Stimulated activated naive CD4-positive, alpha-beta T cell treated with Interleukin-2 at 50 U/mL for 16 hours (primary cell): ENCODE data around the gene LCA5.
"Not testable (repeated sequence)": the region's sequence is repeated elsewhere in the genome, so short reads cannot be mapped to it uniquely, and the experiment has no call there.

Source experiments
- DNase-seq: peaks from one replicate; lab custom pipeline; 2025; lab: John Stamatoyannopoulos, UW

LCA5 gene

DNA sequence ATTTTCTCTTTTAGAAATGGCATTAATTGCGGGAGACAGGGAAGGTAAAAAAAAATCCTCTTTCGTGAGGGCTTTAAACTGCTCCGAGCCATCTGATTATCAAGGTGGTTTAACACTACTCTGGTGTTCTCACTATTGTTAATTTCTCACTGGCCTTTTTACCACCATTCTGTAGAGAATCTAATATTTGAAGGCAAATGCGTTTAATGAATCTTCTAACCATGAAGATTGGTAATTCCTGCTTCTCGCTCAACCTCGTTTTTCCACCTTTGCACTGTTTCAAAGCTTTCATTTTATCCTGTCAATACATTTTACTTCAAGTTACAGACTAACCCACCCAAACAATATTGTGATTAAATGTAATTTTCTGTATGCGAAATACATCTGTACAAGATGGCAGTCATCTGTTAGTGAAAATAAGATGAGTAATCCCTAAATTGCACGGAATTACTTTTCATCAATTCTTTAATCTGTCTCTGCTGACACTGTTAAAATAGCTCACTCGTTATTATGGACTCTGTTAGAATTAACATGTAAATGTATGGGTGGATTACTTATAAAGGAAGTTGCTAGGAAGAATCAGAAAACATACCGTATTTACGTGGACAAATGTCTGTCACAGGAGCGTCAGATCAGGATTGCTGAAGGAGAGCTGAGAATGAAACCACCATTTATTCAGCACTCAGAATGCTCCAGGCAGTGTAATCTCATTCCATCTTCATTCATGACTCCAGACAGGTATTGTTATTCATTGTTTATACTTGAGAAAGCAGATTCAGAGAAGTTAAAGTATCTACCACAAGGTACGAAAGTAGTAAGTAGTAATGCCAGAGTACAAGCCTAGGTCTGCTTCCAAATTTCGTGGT is 1.1 kb upstream of the LCA5 start:
- no peak for DNase-seq

DNA sequence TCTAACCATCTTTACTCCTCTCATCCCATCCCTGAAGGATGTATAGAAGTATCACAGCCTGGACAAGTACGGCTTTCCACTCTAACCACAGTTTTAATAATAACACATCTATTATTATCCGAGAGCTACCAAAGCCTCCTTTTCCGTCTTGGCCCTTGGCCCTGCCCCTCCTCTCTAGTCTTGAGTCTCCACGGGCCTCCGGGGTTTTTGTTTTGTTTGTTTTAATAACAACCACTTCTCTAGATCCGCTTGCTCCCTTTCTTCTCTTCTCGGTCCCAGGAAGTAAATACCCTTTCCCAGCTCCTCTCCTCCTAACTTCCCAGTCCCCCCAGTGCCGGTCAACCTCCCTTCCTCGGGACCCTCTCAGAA is 661 bp downstream of the LCA5 start:
- no peak for DNase-seq

DNA sequence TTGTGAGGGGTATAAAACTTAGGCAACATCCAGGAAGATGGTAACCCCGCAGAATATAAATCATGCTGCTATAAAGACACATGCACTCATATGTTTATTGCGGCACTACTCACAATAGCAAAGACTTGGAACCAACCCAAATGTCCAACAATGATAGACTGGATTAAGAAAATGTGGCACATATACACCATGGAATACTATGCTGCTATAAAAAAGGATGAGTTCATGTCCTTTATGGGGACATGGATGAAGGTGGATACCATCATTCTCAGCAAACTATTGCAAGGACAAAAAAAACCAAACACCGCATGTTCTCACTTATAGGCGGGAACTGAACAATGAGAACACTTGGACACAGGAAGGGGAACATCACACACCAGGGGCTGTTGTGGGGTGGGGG is 7.7 kb downstream of the LCA5 start:
- not testable (repeated sequence) for DNase-seq

DNA sequence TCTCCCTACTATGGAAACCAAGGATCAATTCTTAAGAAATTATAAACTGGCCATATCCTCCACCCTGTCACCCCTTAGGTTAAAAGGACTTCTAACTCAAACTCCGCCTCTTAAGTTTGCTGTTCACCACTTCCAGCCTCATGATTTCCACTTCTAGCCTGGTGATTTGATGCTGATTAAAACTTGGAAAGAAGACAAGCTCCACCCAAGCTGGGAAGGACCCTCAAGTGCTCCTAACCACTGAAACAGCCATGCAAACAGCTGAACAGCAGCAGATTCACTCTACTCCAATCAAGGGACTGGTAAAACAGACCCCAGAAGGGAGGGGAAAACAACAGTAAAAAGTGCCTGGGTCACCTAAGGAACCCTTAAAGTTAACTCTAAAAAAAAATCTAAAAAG is 10.3 kb downstream of the LCA5 start:
- DNase-seq: no peak

DNA sequence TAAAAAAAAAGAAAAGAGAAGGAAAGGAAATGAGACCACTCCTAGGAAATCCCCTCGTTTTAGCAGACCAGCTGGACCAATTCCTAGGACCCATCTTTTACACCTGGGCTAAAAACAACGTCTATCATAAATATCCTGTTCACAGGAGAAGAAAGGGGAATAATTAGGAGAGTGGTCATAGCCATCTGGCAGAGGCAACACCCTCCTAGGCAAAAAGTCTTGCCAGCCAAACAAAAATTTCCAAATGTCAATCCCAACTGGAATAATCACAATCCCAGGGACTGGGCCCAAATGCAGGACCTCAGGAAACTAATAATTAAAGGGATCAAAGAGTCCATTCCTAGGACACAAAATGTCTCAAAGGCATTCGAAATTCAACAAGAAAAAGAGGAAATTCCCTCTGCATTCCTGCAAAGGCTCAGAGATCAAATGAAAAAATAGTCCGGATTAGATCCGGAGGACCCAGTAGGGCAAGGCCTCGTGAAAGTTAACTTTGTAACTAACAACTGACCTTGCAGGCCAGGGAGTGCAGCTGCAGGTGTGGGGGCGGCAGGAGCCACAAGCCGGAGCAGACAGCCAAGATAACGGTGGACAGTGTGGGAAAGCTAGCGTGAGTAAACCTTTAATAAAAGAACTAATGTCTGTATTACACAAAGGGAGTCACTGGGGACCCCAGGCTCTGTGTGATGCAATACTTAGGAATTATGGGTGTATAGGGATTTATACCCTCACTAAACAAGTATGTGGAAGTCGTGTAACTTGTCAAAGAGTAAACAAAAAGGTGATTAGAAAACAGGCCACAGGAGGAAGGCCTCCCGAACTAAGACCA is 11.7 kb downstream of the LCA5 start:
- no peak for DNase-seq

DNA sequence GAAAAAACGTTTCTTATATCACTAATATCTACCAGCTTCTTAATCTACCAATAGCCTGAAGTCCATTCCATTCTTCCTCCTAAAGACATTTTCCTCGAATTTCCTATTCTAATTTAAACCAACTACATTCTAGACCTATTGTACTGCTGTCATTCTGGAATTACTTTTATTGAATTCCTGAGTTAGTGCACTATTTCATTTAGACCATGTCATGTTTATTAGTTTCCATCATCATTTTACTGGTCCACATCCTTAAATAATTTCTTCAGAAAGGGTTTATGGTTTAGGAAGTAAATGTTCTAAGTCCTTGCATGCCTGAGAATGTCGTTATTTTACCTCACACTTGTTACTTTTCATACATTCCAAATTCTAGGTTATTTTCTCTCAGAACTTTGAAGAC is 13.2 kb downstream of the LCA5 start:
- no peak for DNase-seq

DNA sequence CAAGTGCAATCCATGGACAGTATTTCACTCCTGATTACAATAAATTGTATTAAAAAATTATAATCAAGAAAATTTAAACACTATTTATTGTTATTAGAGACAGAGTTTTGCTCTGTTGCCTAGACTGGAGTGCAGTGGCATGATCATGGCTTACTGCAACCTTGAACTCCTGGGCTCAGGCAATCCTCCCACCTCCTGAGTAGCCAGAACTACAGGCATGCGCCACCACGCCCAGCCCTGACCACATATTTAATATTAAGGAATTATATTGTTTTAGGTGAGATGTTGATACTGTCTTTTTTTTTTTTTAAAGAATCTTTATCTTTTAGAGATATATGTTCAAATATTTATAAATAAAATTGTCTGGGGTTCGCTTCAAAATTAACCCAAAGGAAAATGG is 14.6 kb downstream of the LCA5 start:
- no peak for DNase-seq

DNA sequence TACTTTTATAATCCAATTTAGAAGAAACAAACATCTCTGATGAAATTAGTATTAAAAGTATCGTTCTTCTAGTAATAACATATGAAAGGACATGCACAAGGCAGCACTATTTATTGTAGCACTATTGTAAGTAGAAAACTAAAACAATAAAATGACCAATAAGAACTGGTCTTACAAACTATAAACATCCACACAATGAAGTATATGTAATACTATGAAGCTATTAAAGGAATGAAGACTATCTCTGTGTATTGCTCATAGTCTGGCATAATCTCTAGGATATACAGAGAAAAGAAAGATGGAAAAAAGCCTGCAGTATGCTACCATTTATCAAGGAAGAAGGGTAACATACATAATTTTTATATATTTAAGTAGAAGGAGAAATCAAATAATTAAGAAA is 16.7 kb downstream of the LCA5 start:
- no peak for DNase-seq

DNA sequence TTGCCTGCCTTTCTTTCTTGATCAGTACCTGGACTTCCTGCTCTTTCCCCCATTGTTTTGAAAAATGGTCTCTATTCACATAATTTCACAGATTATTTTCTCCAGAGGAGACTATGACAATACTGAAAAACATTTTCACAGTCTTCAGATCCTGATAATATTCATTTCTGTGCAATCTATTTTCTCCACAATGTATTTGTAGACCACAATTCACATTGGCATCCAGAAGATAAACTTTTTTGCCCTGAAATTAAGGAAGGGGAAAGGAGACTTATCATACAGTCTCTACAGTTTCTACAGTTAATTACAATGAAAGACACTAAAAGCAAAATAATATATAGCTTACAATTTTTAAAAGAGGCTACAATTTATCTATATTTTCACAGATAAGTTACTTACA is 18.4 kb downstream of the LCA5 start:
- no peak for DNase-seq

DNA sequence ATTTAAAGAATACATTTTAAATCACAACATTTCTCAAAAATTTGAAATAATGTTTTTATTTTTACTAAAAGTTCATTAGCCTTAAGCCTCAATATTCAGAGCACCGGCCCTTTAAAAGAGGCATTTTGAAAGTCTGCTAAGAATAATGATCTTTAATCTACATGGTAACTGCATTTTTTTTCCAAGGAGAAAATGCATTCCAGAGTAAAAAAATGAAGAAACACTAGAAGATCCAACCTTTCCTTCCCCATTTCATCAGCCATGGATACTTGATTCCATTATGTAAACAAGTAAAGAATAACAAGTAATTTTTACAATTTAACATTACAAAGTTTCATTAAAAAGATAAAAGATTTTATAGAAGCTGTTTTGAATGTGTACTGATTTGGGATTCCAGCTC is 21.8 kb downstream of the LCA5 start:
- DNase-seq: no peak

DNA sequence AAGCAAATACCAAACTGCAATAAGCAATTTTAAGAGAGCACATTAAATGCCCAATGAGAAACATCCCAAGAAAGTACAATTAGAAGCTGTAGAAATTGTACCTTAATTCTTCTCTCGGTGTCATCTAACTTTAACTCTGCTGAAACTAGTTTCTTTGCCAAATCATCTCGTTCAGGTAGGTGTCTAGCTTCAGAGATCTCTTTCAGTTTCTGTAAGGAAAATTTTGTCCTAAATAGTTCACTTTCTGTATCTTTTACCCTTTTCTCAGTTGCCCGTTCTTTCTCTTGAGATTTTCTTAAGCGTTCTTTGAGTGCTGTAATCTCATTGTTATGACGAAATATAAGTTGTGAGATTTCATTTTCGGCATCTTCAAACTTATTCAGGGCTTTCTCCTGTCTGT is 24.1 kb downstream of the LCA5 start:
- no peak for DNase-seq

DNA sequence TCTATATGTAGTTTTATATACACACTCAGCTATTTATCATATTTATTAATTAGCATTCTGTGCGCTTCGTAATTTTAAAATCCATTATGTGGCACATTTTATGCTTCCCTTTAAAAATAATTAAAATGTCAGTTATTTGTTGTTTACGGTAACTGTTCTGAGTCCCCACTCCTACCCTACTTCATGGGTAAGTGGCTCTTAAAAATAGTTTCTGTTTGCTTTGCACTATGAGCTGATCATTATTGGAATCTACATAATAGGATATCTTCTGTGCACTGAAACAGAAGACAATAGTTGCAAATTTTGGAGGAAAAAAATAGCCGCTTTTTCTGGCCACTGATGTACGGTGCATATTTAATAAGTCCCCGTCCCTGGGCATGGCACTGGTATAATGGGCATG is 25.2 kb downstream of the LCA5 start:
- DNase-seq: no peak

DNA sequence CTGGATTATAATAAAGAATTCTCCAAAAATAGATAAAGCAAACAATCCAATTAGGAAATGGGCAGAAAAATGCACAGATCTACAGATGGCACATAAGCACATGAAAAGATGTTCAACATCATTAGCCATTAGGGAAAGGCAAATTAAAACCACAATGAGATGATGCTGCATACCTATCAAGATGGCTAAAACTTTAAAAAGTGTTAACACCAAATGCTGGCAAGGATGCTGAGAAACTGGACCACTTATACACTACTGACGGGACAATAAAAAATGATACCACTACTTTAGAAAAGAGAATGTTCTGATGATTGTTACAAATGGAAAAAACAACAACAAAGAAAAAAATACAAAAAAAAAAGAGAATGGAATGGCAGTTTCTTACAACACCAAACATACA is 26.5 kb downstream of the LCA5 start:
- DNase-seq: no peak

DNA sequence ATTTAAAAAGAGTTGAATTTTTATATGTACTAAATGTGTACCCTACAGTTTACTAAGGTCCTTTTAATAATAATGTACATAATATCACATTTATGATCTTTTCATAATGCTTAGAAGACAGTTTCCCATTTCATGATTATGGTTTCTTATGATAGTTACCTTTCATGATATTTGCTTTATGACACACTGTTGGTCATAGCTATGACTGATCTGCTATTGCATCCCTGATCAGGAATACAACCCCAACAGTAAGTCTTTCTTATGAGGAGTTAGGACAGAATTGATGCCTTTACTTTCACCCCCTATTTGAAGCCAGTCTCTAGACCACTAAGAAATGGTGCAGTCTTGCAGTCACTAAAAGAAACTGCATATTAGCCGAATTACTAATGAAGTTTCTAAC is 31.0 kb downstream of the LCA5 start:
- DNase-seq: no peak

DNA sequence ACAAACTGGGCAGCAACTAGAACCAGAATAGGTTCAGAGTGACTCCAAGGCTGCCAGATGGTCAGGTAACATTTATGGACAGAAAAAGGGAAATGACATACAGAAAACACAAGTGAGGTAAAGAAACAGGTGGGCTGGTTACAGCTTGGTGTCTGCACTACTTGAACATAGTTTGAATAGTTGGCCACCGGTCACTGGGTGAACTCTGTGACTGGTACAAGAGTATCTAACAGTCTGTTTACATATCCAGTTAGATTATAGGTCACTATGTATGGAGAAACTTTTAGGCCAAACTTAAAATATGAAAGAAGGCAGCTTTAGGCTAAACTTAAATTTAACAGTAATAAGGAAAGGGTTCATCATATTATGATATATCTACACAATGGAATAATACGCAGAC is 32.9 kb downstream of the LCA5 start:
- no peak for DNase-seq

DNA sequence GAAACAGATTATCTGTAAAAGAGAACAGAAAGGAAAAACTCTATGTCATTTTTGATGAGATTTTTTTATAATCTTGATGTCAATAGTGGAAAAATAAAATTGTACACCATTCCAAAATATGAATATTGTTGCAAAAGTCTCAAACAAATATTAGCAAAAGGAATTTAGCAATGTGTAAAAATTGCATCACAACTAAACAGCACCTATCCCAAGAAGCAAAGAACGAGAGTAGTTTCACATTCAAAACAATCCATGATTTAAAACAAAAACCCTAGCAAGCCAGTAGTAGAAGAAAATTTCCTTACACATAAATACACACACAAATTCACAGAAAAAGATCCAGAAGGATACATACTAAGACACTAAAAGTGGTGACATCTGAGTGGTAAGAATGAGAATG is 38.4 kb downstream of the LCA5 start:
- no peak for DNase-seq

DNA sequence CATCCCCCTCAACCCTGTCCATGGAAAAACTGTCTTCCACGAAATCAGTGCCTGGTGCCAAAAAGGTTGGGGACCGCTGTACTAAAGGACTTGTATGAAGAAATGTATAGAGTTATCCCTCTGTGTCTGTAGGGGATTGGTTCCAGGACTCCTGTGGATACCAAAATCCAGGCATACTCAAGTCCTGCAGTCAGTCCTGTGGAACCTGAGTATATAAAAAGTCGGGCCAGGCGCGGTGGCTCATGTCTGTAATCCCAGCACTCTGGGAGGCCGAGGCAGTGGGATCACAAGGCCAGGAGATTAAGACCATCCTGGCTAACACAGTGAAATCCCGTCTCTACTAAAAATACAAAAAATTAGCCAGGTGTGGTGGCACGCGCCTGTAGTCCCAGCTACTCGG is 42.0 kb downstream of the LCA5 start:
- DNase-seq: no peak

DNA sequence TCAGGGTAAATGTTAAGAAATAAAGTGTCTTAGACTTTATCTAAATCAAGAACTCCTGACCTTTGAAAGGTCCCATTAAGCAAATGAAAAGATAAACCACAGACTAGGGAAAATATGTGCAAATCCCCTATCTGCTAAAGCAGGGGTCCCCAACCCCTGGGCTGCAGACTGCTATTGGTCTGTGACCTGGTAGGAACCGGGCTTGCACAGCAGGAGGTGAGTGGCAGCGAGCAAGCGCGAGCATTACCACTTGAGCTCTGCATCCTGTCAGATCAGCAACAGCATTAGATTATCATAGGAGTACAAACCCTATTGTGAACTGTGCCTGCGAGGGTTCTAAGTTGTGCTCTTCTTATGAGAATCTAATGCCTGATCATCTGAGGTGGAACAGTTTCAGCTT is 42.4 kb downstream of the LCA5 start:
- no peak for DNase-seq

DNA sequence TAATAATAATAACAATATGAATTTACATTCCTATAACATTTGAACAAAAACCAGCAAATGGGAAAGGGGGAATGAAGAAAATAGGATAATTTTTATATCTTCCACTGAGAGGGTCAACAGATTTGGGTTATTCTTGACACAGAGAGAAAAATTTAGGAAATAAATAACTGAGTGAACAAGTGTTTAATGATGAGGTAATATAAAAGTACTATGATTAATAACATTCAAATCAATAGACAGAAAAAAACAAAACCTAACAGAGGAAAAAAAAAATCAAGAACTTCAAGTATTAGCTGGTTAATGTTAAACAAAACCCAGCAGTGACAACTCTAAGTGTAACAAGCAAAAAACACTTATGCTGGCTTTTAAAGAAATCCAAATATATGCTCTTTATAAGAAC is 66.5 kb downstream of the LCA5 start:
- no peak for DNase-seq

DNA sequence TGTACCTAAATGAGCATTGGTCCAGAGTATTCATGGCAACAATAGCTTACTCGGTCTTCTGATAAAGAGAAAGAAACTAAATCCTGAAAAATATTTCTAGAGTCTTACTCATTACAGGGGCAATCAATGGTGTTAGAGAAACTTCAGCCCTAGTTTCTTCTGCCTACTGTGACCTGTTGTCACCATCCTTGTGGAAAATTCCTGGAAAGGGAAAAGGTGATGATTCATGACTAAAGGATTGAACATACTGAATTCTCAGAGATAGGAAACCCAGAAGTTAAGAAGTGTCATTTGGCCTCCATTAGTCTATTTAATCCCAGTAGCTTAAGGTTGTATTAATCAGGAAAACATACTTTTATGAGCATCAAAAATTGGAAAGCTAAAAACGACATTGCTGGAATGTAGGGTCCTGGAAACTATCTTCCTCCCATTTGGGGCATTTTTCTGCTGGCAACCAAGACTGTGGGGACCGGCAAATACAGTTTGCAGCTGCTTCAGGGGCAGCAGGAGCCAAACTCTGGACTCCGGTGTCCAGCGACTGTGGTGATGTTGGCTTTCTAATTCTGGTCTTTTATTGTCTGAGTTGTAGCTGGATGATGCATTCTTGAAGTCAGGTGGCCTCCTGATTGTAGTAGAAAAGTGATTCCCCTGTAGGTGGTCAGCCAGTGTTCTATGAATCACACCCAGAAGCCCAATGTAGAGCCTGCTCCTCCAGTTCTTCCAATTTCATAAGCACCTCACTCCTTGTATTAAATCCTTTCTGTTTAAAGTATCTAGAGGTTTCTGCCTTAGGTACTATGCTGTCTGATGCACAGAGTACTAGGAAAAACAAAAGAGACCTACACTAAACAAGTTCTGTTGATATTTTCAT is 67.6 kb downstream of the LCA5 start:
- no peak for DNase-seq

DNA sequence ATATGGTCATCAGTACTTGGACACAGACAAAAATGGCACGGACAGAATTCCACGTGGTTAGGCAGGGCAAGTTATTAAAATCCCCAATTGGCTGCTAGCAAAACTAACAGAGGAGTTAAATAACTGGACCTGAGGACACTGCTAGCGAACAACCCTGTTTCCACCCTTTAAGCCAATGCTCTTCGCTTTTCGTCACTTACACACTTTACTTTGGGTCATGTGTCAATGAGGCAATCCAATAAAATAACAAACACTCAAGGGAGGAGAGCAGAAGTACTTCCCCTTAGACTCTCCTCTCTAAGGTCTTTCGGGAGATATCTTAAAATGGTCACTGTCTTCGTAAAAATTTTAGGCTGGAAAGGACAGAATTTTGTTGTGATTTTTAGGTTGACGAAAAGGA is 68.6 kb downstream of the LCA5 start:
- DNase-seq: no peak

DNA sequence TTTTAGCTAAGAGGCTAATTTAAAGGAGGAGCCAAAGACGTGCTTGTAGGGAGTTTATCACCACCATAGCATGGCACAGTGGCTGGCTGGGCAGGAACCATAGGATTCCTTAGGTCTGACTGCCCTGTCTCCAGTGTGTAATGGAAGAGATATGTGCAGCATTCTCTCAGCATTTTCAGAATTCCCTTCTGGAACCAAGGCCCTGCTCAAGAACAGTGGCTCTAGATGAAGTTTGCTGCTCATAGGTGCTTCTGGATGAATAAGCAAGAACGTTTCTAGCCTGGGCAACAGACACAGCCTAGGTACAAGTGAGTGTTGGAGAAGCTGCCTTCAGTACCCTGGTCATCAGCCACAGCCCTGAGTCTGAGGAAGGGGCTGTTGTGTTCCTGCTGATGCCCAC is 69.1 kb downstream of the LCA5 start:
- no peak for DNase-seq

DNA sequence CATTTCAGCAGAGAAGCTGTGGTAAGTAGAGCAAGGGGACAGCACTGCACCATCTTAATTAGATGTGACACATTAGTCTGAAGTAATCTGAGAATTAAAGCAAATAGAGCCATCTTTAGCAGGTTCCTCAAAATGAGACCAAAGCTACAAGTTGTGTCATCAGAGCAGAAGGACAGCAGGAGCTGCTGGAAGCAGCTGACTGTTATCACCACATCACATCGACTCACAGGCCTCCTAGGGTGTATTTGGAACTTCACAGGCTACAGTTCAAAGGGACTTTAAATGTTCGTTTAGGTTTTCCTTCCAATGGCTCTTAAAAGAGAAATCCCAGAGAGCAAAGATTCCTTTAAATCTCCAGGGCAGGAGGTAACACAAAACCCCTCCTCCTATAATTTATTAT is 69.5 kb downstream of the LCA5 start:
- no peak for DNase-seq
